ENCODE data around the gene F2RL3. TPM values are rescaled to one million over a fixed set of nuclear protein-coding genes. Genes with fewer than 3 reads are reported as not detected.

The F2RL3 gene
- total and polyA plus RNA-seq, 2 of the 8 experiments (the other 6 are each of a cell fraction or from before 2014, with no cell fraction given), result not detected

DNA sequence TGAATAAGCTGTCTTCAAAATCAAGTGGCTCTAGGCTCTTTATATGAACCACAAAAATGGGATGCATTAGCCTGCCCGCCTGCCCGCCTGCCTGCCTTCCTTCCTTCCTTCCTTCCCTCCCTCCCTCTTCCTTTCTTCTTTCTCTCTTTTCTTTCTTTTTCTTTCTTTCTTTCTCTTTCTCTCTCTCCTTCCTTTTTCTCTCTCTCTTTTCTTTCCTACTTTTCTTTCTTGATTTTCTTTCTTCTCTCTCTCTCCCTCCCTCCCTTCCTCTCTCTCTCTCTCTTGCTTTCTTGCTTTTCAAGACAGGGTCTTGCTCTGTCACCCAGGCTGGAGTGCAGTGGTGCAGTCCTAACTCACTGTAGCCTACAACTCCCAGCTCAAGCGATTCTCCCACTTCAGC, 26.9 kb downstream of the F2RL3 start (continued):
- TF ChIP-seq, protein P1, sequence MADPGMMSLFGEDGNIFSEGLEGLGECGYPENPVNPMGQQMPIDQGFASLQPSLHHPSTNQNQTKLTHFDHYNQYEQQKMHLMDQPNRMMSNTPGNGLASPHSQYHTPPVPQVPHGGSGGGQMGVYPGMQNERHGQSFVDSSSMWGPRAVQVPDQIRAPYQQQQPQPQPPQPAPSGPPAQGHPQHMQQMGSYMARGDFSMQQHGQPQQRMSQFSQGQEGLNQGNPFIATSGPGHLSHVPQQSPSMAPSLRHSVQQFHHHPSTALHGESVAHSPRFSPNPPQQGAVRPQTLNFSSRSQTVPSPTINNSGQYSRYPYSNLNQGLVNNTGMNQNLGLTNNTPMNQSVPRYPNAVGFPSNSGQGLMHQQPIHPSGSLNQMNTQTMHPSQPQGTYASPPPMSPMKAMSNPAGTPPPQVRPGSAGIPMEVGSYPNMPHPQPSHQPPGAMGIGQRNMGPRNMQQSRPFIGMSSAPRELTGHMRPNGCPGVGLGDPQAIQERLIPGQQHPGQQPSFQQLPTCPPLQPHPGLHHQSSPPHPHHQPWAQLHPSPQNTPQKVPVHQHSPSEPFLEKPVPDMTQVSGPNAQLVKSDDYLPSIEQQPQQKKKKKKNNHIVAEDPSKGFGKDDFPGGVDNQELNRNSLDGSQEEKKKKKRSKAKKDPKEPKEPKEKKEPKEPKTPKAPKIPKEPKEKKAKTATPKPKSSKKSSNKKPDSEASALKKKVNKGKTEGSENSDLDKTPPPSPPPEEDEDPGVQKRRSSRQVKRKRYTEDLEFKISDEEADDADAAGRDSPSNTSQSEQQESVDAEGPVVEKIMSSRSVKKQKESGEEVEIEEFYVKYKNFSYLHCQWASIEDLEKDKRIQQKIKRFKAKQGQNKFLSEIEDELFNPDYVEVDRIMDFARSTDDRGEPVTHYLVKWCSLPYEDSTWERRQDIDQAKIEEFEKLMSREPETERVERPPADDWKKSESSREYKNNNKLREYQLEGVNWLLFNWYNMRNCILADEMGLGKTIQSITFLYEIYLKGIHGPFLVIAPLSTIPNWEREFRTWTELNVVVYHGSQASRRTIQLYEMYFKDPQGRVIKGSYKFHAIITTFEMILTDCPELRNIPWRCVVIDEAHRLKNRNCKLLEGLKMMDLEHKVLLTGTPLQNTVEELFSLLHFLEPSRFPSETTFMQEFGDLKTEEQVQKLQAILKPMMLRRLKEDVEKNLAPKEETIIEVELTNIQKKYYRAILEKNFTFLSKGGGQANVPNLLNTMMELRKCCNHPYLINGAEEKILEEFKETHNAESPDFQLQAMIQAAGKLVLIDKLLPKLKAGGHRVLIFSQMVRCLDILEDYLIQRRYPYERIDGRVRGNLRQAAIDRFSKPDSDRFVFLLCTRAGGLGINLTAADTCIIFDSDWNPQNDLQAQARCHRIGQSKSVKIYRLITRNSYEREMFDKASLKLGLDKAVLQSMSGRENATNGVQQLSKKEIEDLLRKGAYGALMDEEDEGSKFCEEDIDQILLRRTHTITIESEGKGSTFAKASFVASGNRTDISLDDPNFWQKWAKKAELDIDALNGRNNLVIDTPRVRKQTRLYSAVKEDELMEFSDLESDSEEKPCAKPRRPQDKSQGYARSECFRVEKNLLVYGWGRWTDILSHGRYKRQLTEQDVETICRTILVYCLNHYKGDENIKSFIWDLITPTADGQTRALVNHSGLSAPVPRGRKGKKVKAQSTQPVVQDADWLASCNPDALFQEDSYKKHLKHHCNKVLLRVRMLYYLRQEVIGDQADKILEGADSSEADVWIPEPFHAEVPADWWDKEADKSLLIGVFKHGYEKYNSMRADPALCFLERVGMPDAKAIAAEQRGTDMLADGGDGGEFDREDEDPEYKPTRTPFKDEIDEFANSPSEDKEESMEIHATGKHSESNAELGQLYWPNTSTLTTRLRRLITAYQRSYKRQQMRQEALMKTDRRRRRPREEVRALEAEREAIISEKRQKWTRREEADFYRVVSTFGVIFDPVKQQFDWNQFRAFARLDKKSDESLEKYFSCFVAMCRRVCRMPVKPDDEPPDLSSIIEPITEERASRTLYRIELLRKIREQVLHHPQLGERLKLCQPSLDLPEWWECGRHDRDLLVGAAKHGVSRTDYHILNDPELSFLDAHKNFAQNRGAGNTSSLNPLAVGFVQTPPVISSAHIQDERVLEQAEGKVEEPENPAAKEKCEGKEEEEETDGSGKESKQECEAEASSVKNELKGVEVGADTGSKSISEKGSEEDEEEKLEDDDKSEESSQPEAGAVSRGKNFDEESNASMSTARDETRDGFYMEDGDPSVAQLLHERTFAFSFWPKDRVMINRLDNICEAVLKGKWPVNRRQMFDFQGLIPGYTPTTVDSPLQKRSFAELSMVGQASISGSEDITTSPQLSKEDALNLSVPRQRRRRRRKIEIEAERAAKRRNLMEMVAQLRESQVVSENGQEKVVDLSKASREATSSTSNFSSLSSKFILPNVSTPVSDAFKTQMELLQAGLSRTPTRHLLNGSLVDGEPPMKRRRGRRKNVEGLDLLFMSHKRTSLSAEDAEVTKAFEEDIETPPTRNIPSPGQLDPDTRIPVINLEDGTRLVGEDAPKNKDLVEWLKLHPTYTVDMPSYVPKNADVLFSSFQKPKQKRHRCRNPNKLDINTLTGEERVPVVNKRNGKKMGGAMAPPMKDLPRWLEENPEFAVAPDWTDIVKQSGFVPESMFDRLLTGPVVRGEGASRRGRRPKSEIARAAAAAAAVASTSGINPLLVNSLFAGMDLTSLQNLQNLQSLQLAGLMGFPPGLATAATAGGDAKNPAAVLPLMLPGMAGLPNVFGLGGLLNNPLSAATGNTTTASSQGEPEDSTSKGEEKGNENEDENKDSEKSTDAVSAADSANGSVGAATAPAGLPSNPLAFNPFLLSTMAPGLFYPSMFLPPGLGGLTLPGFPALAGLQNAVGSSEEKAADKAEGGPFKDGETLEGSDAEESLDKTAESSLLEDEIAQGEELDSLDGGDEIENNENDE (IDR thresholded peaks at IDR 0.05; ENCODE audit: insufficient replicate concordance, low read length), result no peak
- no peak for TF ChIP-seq RAD21 (IDR thresholded peaks at IDR 0.05 in 1 of 2, conservative IDR thresholded peaks at IDR 0.05 in 1 of 2; ENCODE audit: low read depth in 2 of 2, low read length in 2 of 2)
- no peak for TF ChIP-seq FOSL1 (IDR thresholded peaks at IDR 0.05; ENCODE audit: insufficient read depth, low read depth, low read length)
- TF ChIP-seq USF2 (IDR thresholded peaks at IDR 0.05; ENCODE audit: low read length), result no peak
- TF ChIP-seq HDAC6 (IDR thresholded peaks at IDR 0.05; ENCODE audit: low read depth, low read length), result no peak
- no peak for TF ChIP-seq NANOG (IDR thresholded peaks at IDR 0.05; ENCODE audit: insufficient read depth, low read depth, low read length, poor library complexity, severe bottlenecking)
- no peak for TF ChIP-seq SIX5 (IDR thresholded peaks at IDR 0.05; ENCODE audit: low read depth, low read length)
- no peak for TF ChIP-seq JUN (IDR thresholded peaks at IDR 0.05; ENCODE audit: low read depth, low read length)
- no peak for TF ChIP-seq CHD1 (IDR thresholded peaks at IDR 0.05; ENCODE audit: low read depth, low read length)
- TF ChIP-seq SIRT6 (IDR thresholded peaks at IDR 0.05; ENCODE audit: low read length), result no peak
- TF ChIP-seq YY1 (IDR thresholded peaks at IDR 0.05; ENCODE audit: low read depth, low read length), result no peak

Measured in H1 (cell line).